HG03139 (cell line): ENCODE data around the gene APBA2.
"Not testable (repeated sequence)": the region's sequence is repeated elsewhere in the genome, so short reads cannot be mapped to it uniquely, and the experiment has no call there.

Experiments used
- ATAC-seq: cut with Tn5 transposase; IDR thresholded peaks from one replicate; pipeline ENCODE4 v1.9.1; 2021; ENCODE audit not compliant: unreplicated experiment

The APBA2 gene

GRCh38 chr15:28885630-28886430 is at the start of gene APBA2:
Gene APBA2 (plus strand): TSS chr15:28885974. CDS start chr15:29053885, 167,911 bp downstream.
- ATAC-seq = no peak

GRCh38 chr15:28840285-28840684 is 45.5 kb upstream of the APBA2 start:
- ATAC-seq = not testable (repeated sequence)

GRCh38 chr15:28842210-28842609 is 43.6 kb upstream of the APBA2 start:
- ATAC-seq = not testable (repeated sequence)

- not testable (repeated sequence) for ATAC-seq
Observed at GRCh38 chr15:28843520-28843919, 42.3 kb upstream of the APBA2 start.

- not testable (repeated sequence) for ATAC-seq
Observed at GRCh38 chr15:28844147-28844546, 41.6 kb upstream of the APBA2 start.

- ATAC-seq = peak; percentile 98
Observed at GRCh38 chr15:28847247-28847646, 38.5 kb upstream of the APBA2 start.

GRCh38 chr15:28847959-28848358 is 37.8 kb upstream of the APBA2 start:
- ATAC-seq = not testable (repeated sequence)

GRCh38 chr15:28848521-28848920 is 37.3 kb upstream of the APBA2 start, which contains the start of gene GOLGA6L7:
Gene GOLGA6L7 (minus strand): TSS chr15:28848644. CDS start chr15:28848549, 95 bp downstream.
- not testable (repeated sequence) for ATAC-seq

GRCh38 chr15:28849271-28849670 is 36.5 kb upstream of the APBA2 start:
- ATAC-seq = not testable (repeated sequence)

- ATAC-seq = not testable (repeated sequence)
Observed at GRCh38 chr15:28849766-28850165, 36.0 kb upstream of the APBA2 start.

- ATAC-seq = not testable (repeated sequence)
Observed at GRCh38 chr15:28853654-28854053, 32.1 kb upstream of the APBA2 start.

- not testable (repeated sequence) for ATAC-seq
Observed at GRCh38 chr15:28854578-28854977, 31.2 kb upstream of the APBA2 start.

GRCh38 chr15:28861031-28861534 is 24.7 kb upstream of the APBA2 start:
- ATAC-seq = no peak

- not testable (repeated sequence) for ATAC-seq
Observed at GRCh38 chr15:28861589-28862293, 24.0 kb upstream of the APBA2 start.

GRCh38 chr15:28868744-28869345 is 16.9 kb upstream of the APBA2 start:
- no peak for ATAC-seq

- no peak for ATAC-seq
Observed at GRCh38 chr15:28871168-28871567, 14.6 kb upstream of the APBA2 start.

- no peak for ATAC-seq
Observed at GRCh38 chr15:28873006-28873405, 12.8 kb upstream of the APBA2 start.

GRCh38 chr15:28873585-28874190 is 12.1 kb upstream of the APBA2 start:
- ATAC-seq = no peak

GRCh38 chr15:28875461-28876000 is 10.2 kb upstream of the APBA2 start:
- no peak for ATAC-seq

- no peak for ATAC-seq
Observed at GRCh38 chr15:28876131-28876844, 9.5 kb upstream of the APBA2 start.
